Measurements from ENCODE around the gene NRAP.

- TF ChIP-seq POLR2A (IDR thresholded peaks at IDR 0.05) (no peak), CTCF (IDR thresholded peaks at IDR 0.05) (no peak)
These were observed 102.6 kb downstream of the NRAP start for GRCh38 chr10:113561214-113561613.
